OCI-LY1 (cell line): Measurements from ENCODE around the gene ADAMTSL3.

Experiments used
- H2AFZ ChIP-seq: fragments of 200-600 bp; sonication (generic), shearing (Covaris generic); 2 replicates; pipeline ENCODE4 v1.6.0; 2014; ENCODE audit warnings: antibody characterized with exemption, mild to moderate bottlenecking, low read length
- H3F3A ChIP-seq: fragments of 200-600 bp; sonication (generic), shearing (Covaris generic); 2 replicates; pipeline ENCODE4 v1.6.0; 2014; ENCODE audit warnings: mild to moderate bottlenecking, antibody characterized with exemption, low read length, moderate library complexity; ENCODE audit not compliant: insufficient read depth
- H3K27ac ChIP-seq: fragments of 200-600 bp; sonication (generic); 2 replicates; pipeline ENCODE4 v1.5.1; 2014; ENCODE audit warnings: low read length, mixed run types, mild to moderate bottlenecking, low read depth; ENCODE audit not compliant: poor library complexity, severe bottlenecking
- H3K27me3 ChIP-seq: fragments of 200-600 bp; sonication (generic); 2 replicates; pipeline ENCODE4 v1.6.0; 2014; ENCODE audit warnings: antibody characterized with exemption, mild to moderate bottlenecking, low read length, moderate library complexity; ENCODE audit not compliant: insufficient read depth
- H3K36me3 ChIP-seq: fragments of 200-600 bp; sonication (generic); 2 replicates; pipeline ENCODE4 v1.6.1; 2014; ENCODE audit warnings: mild to moderate bottlenecking, antibody characterized with exemption, low read length, moderate library complexity, mixed read lengths; ENCODE audit not compliant: insufficient read depth
- H3K4me1 ChIP-seq: fragments of 200-600 bp; sonication (generic); 2 replicates; pipeline ENCODE4 v1.5.1; 2014; ENCODE audit warnings: mild to moderate bottlenecking, low read length, moderate library complexity; ENCODE audit not compliant: insufficient read depth, severe bottlenecking
- H3K4me2 ChIP-seq: fragments of 200-600 bp; sonication (generic), shearing (Covaris generic); 2 replicates; pipeline ENCODE4 v1.6.1; 2014; ENCODE audit warnings: low read length
- H3K4me3 ChIP-seq: fragments of 200-600 bp; sonication (generic); 2 replicates; pipeline ENCODE4 v1.5.1; 2014; ENCODE audit warnings: low read length, low read depth, mild to moderate bottlenecking, mixed read lengths; ENCODE audit not compliant: poor library complexity, severe bottlenecking
- H3K79me2 ChIP-seq: fragments of 200-600 bp; shearing (Covaris generic); 2 replicates; pipeline ENCODE4 v1.6.1; 2016; ENCODE audit warnings: mixed run types, low read length, mixed read lengths; ENCODE audit not compliant: insufficient read depth
- H3K9ac ChIP-seq: fragments of 200-600 bp; sonication (generic), shearing (Covaris generic); 2 replicates; pipeline ENCODE4 v1.6.1; 2014; ENCODE audit warnings: mild to moderate bottlenecking, low read length, mixed read lengths
- H3K9me2 ChIP-seq: fragments of 200-600 bp; sonication (generic), shearing (Covaris generic); 2 replicates; pipeline ENCODE4 v1.6.1; 2014; ENCODE audit warnings: low read depth, mild to moderate bottlenecking, low read length, mixed read lengths
- H3K9me3 ChIP-seq: fragments of 200-600 bp; shearing (Covaris generic); 2 replicates; pipeline ENCODE4 v1.6.1; 2014; ENCODE audit warnings: low read length, mixed read lengths
- H4K20me1 ChIP-seq: fragments of 200-600 bp; sonication (generic), shearing (Covaris generic); 2 replicates; pipeline ENCODE4 v1.6.0; 2016; ENCODE audit warnings: mild to moderate bottlenecking, low read length; ENCODE audit not compliant: insufficient read depth
- CTCF ChIP-seq: fragments of 200-600 bp; sonication (generic), shearing (Covaris generic); IDR thresholded peaks from 2 replicates; pipeline ENCODE4 v1.5.1; 2017; ENCODE audit warnings: mild to moderate bottlenecking, antibody characterized with exemption, low read length, moderate library complexity, mixed read lengths
- EZH2 ChIP-seq: fragments of 200-600 bp; sonication (generic), shearing (Covaris generic); IDR thresholded peaks from 2 replicates; pipeline ENCODE4 v1.8.0; 2017; ENCODE audit warnings: borderline replicate concordance, mixed run types, mild to moderate bottlenecking, antibody characterized with exemption, low read length, moderate library complexity, mixed read lengths

Gene ADAMTSL3

GRCh38 chr15:84010246-84010645 is 356.3 kb downstream of the ADAMTSL3 start:
- Histone ChIP-seq H3K4me2 (no peak overlapping the region), H4K20me1 (no peaks in the 10 kb centered on the region), H3K4me3 (no peak overlapping the region), H3K79me2 (no peaks in the 10 kb centered on the region), H3K9me3 (no peaks in the 10 kb centered on the region), H3K4me1 (no peaks in the 10 kb centered on the region), H3K27ac (no peak overlapping the region), H3K9ac (no peak overlapping the region), H3K27me3 (no peaks in the 10 kb centered on the region), H3K9me2 (no peaks in the 10 kb centered on the region), H2AFZ (no peak overlapping the region), H3K36me3 (no peaks in the 10 kb centered on the region), H3F3A (no peaks in the 10 kb centered on the region)
- TF ChIP-seq EZH2 = no peak
- no peak for TF ChIP-seq CTCF

DNA sequence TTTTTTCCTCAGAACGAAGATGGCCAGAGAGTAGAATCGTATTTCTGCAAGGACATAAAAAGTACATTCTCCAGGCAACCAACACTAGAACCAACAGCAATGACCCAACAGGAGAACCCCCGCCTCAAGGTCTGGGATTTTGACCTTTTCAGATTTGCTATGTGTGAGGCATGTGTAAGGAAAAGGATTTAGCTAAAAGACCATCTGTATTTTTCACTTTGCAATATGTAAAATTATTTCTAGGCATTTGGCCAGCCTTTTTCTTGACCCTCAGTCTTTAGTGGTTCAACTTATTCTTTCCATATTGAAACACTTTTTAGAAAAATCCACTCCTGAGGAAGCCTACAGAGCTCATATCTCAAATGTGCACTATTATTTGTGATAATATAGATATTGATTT is 362.4 kb downstream of the ADAMTSL3 start:
- no peaks in the 10 kb centered on the region for H4K20me1 ChIP-seq
- H3K9ac ChIP-seq = no peak overlapping the region
- H3K9me2 ChIP-seq = no peaks in the 10 kb centered on the region
- H3K4me1 ChIP-seq = no peaks in the 10 kb centered on the region
- no peaks in the 10 kb centered on the region for H3K79me2 ChIP-seq
- no peak for TF ChIP-seq CTCF
- TF ChIP-seq EZH2 = no peak
- no peaks in the 10 kb centered on the region for H3K36me3 ChIP-seq
- H3F3A ChIP-seq = no peaks in the 10 kb centered on the region
- H3K27ac ChIP-seq = no peak overlapping the region
- no peaks in the 10 kb centered on the region for H3K27me3 ChIP-seq
- H3K4me3 ChIP-seq = no peak overlapping the region
- no peaks in the 10 kb centered on the region for H3K9me3 ChIP-seq
- H3K4me2 ChIP-seq = no peak overlapping the region
- H2AFZ ChIP-seq = no peak overlapping the region

- Histone ChIP-seq H3K9ac (no peak overlapping the region), H3K4me2 (no peak overlapping the region), H3K27me3 (no peaks in the 10 kb centered on the region), H4K20me1 (no peaks in the 10 kb centered on the region), H2AFZ (no peak overlapping the region), H3K9me3 (no peaks in the 10 kb centered on the region), H3K4me1 (no peaks in the 10 kb centered on the region), H3K4me3 (no peak overlapping the region), H3K36me3 (no peaks in the 10 kb centered on the region), H3K27ac (no peak overlapping the region), H3K79me2 (no peaks in the 10 kb centered on the region), H3F3A (no peaks in the 10 kb centered on the region), H3K9me2 (no peaks in the 10 kb centered on the region)
- TF ChIP-seq EZH2 (no peak), CTCF (no peak)
Observed at GRCh38 chr15:84022516-84022915, 368.6 kb downstream of the ADAMTSL3 start.
